SK-N-MC (cell line): ENCODE data around the gene PAM16.

Source experiments
- EZH2 ChIP-seq: fragments of 200-600 bp; sonication (generic); IDR thresholded peaks from one replicate; pipeline ENCODE4 v1.6.1; 2017; ENCODE audit warnings: antibody characterized with exemption
- FOXP2 ChIP-seq: optimal IDR thresholded peaks from 2 replicates; pipeline ENCODE3; 2011; ENCODE audit warnings: mild to moderate bottlenecking, moderate library complexity; ENCODE audit not compliant: insufficient read depth; ENCODE audit errors: extremely low read length, control extremely low read depth
- POLR2AphosphoS5 ChIP-seq: IDR thresholded peaks from 2 replicates; pipeline ENCODE4 v1.6.1; 2012; ENCODE audit warnings: mild to moderate bottlenecking, low read depth, low read length, borderline replicate concordance

- TF ChIP-seq POLR2AphosphoS5: no peak
- TF ChIP-seq EZH2: no peak
- TF ChIP-seq FOXP2: no peak
These were observed 36.5 kb downstream of the PAM16 start for GRCh38 chr16:4314532-4315185.
